Neural progenitor cell (in vitro differentiated cells): ENCODE results near the gene AFMID.

Source experiments
- EZH2phosphoT487 ChIP-seq: fragments of 200-600 bp; sonication (generic); IDR thresholded peaks from 2 replicates; pipeline ENCODE4 v1.6.1; 2017; ENCODE audit warnings: antibody characterized with exemption
- TF ChIP-seq, protein P1 (sequence below): fragments of 200-600 bp; sonication (generic); IDR thresholded peaks from 2 replicates; pipeline ENCODE4 v1.5.1; 2017; ENCODE audit warnings: antibody characterized with exemption, mild to moderate bottlenecking

DNA sequence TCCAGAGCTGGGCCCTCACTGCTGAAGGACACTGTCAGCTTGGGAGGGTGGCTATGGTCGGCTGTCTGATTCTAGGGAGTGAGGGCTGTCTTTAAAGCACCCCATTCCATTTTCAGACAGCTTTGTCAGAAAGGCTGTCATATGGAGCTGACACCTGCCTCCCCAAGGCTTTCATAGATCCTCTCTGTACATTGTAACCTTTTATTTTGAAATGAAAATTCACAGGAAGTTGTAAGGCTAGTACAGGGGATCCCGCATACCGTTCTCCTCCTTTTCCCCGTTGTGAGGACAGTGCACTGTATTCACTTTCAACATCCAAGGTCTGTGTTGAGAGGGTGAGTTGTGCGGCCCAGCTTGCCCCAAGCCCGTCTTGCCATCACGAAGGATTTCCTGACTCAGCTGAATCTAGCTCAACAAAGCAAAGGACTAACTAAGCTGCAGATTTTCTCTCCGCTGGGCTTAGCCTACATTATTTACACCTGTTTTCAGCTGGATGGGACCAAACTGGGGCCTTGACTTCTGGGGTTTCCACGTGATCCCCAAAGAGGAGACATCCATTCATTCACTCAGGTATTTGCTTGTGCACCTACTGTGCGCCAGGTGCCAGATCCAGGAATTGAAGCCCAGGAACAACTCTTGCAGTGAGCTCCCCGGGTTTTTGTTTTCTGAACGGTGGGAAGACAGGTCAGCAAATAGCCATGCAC lies 39.0 kb downstream of the AFMID start:
- TF ChIP-seq, protein P1, sequence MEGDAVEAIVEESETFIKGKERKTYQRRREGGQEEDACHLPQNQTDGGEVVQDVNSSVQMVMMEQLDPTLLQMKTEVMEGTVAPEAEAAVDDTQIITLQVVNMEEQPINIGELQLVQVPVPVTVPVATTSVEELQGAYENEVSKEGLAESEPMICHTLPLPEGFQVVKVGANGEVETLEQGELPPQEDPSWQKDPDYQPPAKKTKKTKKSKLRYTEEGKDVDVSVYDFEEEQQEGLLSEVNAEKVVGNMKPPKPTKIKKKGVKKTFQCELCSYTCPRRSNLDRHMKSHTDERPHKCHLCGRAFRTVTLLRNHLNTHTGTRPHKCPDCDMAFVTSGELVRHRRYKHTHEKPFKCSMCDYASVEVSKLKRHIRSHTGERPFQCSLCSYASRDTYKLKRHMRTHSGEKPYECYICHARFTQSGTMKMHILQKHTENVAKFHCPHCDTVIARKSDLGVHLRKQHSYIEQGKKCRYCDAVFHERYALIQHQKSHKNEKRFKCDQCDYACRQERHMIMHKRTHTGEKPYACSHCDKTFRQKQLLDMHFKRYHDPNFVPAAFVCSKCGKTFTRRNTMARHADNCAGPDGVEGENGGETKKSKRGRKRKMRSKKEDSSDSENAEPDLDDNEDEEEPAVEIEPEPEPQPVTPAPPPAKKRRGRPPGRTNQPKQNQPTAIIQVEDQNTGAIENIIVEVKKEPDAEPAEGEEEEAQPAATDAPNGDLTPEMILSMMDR: no peak
- no peak for TF ChIP-seq EZH2phosphoT487
